Transverse colon (tissue), 4 donors: ENCODE measurements around the gene PXK. TPM values are rescaled to one million over a fixed set of nuclear protein-coding genes. Genes with fewer than 3 reads are reported as not detected.

ENCODE experiments used
- DNase-seq: peaks from one replicate; pipeline ENCODE4 v3.0.0-alpha.2; 2019
- H3K27ac ChIP-seq, 4 donors: fragments of 200-600 bp; sonication (generic); 2 replicates each; pipeline ENCODE4 v1.5.1; 2016 to 2018; ENCODE audit warnings: inconsistent platforms in 4 of 4
- H3K27me3 ChIP-seq: fragments of 200-600 bp; sonication (generic); 2 replicates; pipeline ENCODE4 v1.5.1; 2017; ENCODE audit warnings: inconsistent platforms
- H3K36me3 ChIP-seq, 4 donors: fragments of 200-600 bp; sonication (generic); 2 replicates each; pipeline ENCODE4 v1.5.1; 2017 to 2019; ENCODE audit warnings: inconsistent platforms in 4 of 4
- H3K4me1 ChIP-seq, 4 donors: fragments of 200-600 bp; sonication (generic); 2 replicates each; pipeline ENCODE4 v1.5.1; 2017 to 2020; ENCODE audit warnings: inconsistent platforms in 4 of 4
- H3K4me3 ChIP-seq, 4 donors: fragments of 200-600 bp; sonication (generic); 1 replicate in 1 of 4; 2 replicates in 3 of 4; pipeline versions ENCODE4 v1.5.1 to v1.6.1; 2017 to 2019; ENCODE audit warnings: inconsistent platforms in 4 of 4
- H3K9me3 ChIP-seq, 2 donors: fragments of 200-600 bp; sonication (generic); 2 replicates each; pipeline ENCODE4 v1.5.1; 2017 to 2019; ENCODE audit warnings: inconsistent platforms in 2 of 2
- EP300 ChIP-seq: sonication (generic); formaldehyde crosslinking; IDR thresholded peaks from one replicate; pipeline ENCODE4 v1.6.1; 2017; ENCODE audit warnings: antibody characterized with exemption, low read depth
- POLR2A ChIP-seq: fragments of 450-650 bp; IDR thresholded peaks from one replicate; pipeline ENCODE4 v1.6.1; 2016; ENCODE audit warnings: antibody characterized with exemption, mild to moderate bottlenecking, moderate library complexity
- POLR2AphosphoS5 ChIP-seq, 3 donors: sonication (generic); formaldehyde crosslinking; IDR thresholded peaks; one replicate each; pipeline ENCODE4 v1.6.1; 2016; ENCODE audit warnings: antibody characterized with exemption in 3 of 3
- WGBS, 2 donors: methylation state at CpG; one replicate each; pipeline ENCODE4 v1.1.5; 2018; ENCODE audit warnings: low coverage in 1 of 2; 5-methylcytosine and 5-hydroxymethylcytosine counted together
- in situ Hi-C, 4 donors: fragments of 200-750 bp; cut with MboI; loops; one replicate each; pipeline versions ENCODE4 v1.15.0 to v1.15.1; 2017; ENCODE audit warnings: low sequenced_read_pairs in 3 of 4, low pct_ligation_motif_present in 1 of 4, low pct_unique_long_range_greater_than_20kb in 1 of 4
- intact Hi-C: fragments of 100-400 bp; cut with DNase I; formaldehyde crosslinking; loops from one replicate; pipeline ENCODE4 v1.15.1; 2023; ENCODE audit warnings: low total_unique reads
- total RNA-seq, 4 donors: library from RNA; depleted of rRNA; stranded (reverse); fragments of >200 nt; gene quantifications; one replicate each; pipeline ENCODE4 v1.1.0, GENCODE V29; 2016
- TF ChIP-seq, protein P1 (sequence below), 5 experiments: fragments of 200-600 bp in 3 of 5; fragments of 450-650 bp in 2 of 5; sonication (generic) in 3 of 5; IDR thresholded peaks; 1 replicate in 2 of 5; 2 replicates in 3 of 5; pipeline ENCODE4 v1.5.1; 2016 to 2017; ENCODE audit warnings: antibody characterized with exemption in 5 of 5, inconsistent platforms in 3 of 5, mild to moderate bottlenecking in 2 of 5, moderate library complexity in 1 of 5

The PXK gene
- total RNA-seq, 4 donors from 2014 or later, result 7.6 to 29.5 (median 16.6) TPM

DNA sequence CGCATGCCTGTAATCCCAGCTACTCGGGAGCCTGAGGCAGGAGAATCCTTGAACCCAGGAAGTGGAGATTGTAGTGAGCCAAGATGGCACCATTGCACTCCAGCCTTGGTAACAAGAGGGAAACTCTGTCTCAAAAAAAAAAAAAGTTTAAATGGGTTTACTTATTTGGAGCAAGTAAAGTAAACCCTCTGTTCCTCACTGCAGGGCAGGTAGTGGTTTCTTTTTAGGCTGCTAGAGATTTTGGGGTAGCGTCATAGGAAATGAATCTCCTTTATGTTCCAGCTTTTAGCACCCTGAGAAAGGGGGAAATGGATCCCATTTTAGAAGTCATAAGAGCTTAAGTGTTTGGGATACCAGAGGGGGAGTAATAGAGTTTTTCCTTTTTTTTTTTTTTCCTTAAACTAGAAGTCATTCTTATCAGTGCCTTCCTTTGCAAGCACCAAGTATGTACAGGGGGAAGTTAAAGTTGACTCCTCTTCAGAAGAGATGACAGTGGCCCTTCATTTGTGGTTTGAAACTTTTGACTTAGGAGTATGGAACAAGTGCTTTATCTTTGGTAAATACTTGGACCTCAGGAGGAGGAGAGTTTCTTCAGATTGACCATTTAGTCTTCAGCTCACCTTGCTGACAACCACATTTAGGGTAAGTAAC lies 8.0 kb downstream of the PXK start:
- TF ChIP-seq POLR2A, result no peak
- TF ChIP-seq EP300, result no peak
- TF ChIP-seq, protein P1, sequence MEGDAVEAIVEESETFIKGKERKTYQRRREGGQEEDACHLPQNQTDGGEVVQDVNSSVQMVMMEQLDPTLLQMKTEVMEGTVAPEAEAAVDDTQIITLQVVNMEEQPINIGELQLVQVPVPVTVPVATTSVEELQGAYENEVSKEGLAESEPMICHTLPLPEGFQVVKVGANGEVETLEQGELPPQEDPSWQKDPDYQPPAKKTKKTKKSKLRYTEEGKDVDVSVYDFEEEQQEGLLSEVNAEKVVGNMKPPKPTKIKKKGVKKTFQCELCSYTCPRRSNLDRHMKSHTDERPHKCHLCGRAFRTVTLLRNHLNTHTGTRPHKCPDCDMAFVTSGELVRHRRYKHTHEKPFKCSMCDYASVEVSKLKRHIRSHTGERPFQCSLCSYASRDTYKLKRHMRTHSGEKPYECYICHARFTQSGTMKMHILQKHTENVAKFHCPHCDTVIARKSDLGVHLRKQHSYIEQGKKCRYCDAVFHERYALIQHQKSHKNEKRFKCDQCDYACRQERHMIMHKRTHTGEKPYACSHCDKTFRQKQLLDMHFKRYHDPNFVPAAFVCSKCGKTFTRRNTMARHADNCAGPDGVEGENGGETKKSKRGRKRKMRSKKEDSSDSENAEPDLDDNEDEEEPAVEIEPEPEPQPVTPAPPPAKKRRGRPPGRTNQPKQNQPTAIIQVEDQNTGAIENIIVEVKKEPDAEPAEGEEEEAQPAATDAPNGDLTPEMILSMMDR (IDR thresholded peaks at IDR 0.05), result no peak
- TF ChIP-seq POLR2AphosphoS5 (IDR thresholded peaks at IDR 0.05), result no peak
- H3K4me3 ChIP-seq, result no peak overlapping the region
- peaks cover 0 to 25% (median 5%) of the 10 kb centered on the region in 4 donors for H3K4me1 ChIP-seq
- intact Hi-C loops, result no loop called here
- no peak overlapping the region for H3K27ac ChIP-seq
- 75 to 91% methylated on average over 2 to 3 of the region's 3 CpGs for WGBS, 2 donors
- in situ Hi-C loops, result no loop called here
- no peaks in the 10 kb centered on the region for H3K27me3 ChIP-seq
- DNase-seq, result no peak
- H3K9me3 ChIP-seq, result no peaks in the 10 kb centered on the region
- no peaks in the 10 kb centered on the region for H3K36me3 ChIP-seq

- 82% methylated on average over 3 of the region's 3 CpGs; no CpG with 5 or more reads in 1 of the 2 donors for WGBS, 2 donors
- no peaks in the 10 kb centered on the region for H3K9me3 ChIP-seq
- in situ Hi-C loops, result no loop called here
- intact Hi-C loops, result no loop called here
- H3K27ac ChIP-seq, result no peak overlapping the region
- TF ChIP-seq POLR2A (no peak), EP300 (no peak)
- TF ChIP-seq, protein P1 (IDR thresholded peaks at IDR 0.05), result no peak
- no peak for DNase-seq
- no peaks in the 10 kb centered on the region for H3K36me3 ChIP-seq
- no peaks in the 10 kb centered on the region for H3K27me3 ChIP-seq
- peaks cover 0 to 20% (median 4%) of the 10 kb centered on the region in 4 donors for H3K4me1 ChIP-seq
- H3K4me3 ChIP-seq, result no peak overlapping the region
Observed at GRCh38 chr3:58341376-58341775, 8.7 kb downstream of the PXK start.

- no peak overlapping the region for H3K27ac ChIP-seq
- no peaks in the 10 kb centered on the region for H3K27me3 ChIP-seq
- no peaks in the 10 kb centered on the region for H3K36me3 ChIP-seq
- intact Hi-C loops (no loop called here), in situ Hi-C loops (no loop called here)
- TF ChIP-seq EP300, result no peak
- TF ChIP-seq POLR2A, result no peak
- TF ChIP-seq, protein P1 (IDR thresholded peaks at IDR 0.05), result no peak
- WGBS, 2 donors, result 45 to 57% methylated on average over 5 of the region's 5 CpGs
- H3K4me1 ChIP-seq, result peaks cover 0 to 14% (median 2%) of the 10 kb centered on the region in 4 donors
- no peak for DNase-seq
- H3K4me3 ChIP-seq, result no peak overlapping the region
- H3K9me3 ChIP-seq, result no peaks in the 10 kb centered on the region
Observed at GRCh38 chr3:58342676-58343075, 10.0 kb downstream of the PXK start.

DNA sequence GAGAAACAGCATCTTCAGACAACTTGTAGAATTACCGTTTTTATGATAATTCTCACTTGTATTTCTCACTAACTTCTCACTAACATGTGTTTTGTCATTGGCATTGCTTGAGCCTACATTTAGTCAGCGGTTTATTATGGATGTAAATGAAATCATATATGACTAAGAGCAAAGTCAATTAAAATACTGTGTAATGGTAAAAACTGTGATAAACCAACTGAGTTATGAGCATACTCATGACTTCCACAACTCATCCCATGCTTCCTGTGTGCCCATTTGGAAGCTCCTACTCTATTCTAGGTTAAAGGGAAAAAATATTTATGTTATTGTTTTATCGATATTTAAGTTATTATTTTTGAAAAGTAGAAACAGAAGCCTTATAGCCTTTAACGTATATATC lies 12.8 kb downstream of the PXK start:
- H3K36me3 ChIP-seq, result no peaks in the 10 kb centered on the region
- H3K4me3 ChIP-seq, result no peak overlapping the region
- 90 to 98% methylated on average over 4 of the region's 4 CpGs for WGBS, 2 donors
- no peaks in the 10 kb centered on the region for H3K27me3 ChIP-seq
- no peaks in the 10 kb centered on the region for H3K9me3 ChIP-seq
- DNase-seq, result no peak
- in situ Hi-C loops, result no loop called here
- TF ChIP-seq, protein P1 (IDR thresholded peaks at IDR 0.05), result no peak
- TF ChIP-seq EP300 (no peak), POLR2AphosphoS5 (IDR thresholded peaks at IDR 0.05) (no peak), POLR2A (no peak)
- intact Hi-C loops, result no loop called here
- peaks cover under 1 to 18% (median 13%) of the 10 kb centered on the region in 4 donors for H3K4me1 ChIP-seq
- no peak overlapping the region for H3K27ac ChIP-seq
